Fibroblast of skin of scalp (primary cell): ENCODE measurements around the gene CHAF1A.

ENCODE experiments used
- DNase-seq: peaks from one replicate; pipeline ENCODE4 v3.0.0-alpha.2; 2013

CHAF1A gene

GRCh38 chr19:4367336-4367723 lies 35.1 kb upstream of the CHAF1A start:
- DNase-seq: no peak

GRCh38 chr19:4367781-4368127 lies 34.7 kb upstream of the CHAF1A start:
- DNase-seq: no peak

GRCh38 chr19:4368128-4368820 lies 34.2 kb upstream of the CHAF1A start:
- no peak for DNase-seq

DNA sequence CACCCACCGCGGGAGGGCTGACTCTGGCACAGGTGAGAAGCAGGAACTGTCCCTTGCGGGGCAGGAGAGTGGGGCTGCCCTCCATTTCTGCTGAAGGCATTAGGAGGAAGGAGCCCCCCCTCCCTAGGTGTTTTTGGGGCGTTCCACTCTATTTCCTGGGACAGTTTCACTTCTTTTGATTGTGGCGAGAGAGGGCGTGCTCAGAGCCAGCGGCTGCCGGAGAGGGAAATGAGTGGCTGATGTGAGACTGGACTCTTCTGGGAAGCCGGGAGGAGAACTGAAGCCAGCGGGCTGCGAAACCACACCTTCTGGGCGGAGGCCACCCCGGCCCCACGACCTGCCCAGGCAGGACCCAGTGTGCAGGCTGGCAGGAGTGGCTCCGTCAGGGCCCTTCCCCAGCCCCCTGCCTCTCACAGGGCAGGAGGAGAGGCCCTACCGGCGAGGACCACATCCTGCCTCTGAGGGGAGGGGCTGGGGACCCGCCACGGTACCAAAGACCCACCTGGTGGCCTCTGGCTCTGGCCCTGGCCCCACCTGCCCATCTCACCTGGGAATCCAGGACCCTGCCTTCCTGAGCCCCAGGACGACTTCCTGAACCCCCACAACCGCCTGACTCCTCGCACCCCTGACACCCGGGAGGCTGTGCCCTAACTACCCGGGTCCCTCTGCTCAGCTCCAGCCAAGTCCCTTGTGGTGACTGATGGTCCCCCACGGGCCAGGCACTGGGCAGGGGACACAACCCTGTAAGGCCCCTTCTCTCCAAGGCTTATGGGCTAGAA lies 33.1 kb upstream of the CHAF1A start:
- no peak for DNase-seq

GRCh38 chr19:4369888-4370260 lies 32.6 kb upstream of the CHAF1A start:
- DNase-seq: no peak

- DNase-seq: no peak
These were observed 31.9 kb upstream of the CHAF1A start for GRCh38 chr19:4370418-4371041.

GRCh38 chr19:4371247-4372164 lies 30.9 kb upstream of the CHAF1A start:
- no peak for DNase-seq

- DNase-seq: no peak
These were observed 30.1 kb upstream of the CHAF1A start for GRCh38 chr19:4372165-4373012.

DNA sequence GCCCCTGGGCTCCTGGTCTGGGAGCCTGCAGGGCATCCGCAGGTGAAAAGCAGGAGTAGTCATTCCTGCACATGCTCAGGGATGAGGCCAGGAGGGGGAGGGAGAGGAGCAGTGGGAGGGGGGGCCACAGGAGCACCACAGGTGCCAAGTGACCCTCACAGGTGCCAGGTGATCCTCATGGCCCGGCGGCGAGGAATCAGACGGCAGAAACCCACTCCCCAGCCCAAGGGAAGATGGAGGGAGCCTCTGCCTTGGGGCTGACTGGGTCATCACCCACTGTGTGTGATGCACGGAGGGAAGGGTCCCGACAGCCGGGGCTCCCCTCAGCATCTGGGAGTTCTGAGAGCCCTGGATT lies 29.4 kb upstream of the CHAF1A start:
- no peak for DNase-seq

DNA sequence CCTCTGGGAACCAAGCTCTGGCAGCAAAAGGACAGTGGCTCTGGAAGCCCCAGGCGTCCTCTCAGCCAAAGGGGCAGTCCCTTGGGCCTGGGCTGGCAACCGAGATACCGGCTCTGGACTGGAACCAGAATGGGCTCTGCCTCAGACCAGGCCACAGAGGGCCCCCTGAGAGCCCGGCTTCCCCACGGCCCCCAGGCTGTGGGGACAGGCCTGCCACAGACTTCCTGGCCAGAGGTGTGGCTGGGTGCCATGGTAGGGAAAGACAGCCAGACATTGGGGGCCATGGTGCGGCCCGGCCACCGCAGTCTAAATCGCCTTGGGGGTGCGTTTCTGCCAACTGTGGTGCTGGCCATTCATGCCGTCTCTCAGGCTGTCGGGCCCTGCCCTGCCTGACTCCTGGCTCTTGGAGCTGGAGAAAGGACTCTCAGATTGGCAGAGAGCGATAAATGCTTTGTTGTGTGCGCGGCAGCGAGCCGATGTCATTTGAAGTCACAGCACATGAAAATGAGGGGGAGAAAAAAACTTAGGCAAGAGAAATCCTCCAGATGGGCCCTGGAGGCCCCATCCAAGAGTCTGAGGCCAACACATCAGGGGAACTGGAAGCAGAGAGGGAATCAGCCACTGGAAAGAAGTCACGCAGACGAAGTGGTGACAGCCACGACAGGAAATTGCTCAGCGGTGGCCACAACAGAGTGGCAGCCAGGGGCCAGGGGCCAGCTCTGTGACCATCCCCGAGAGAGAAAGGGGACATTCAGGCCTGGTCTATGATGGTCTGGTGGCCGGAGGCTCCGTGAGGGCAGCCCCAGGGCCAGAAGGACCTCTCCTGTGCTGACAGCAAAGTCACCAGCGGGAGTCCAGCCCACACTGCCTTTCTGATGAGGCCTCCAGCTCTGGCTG lies 28.6 kb upstream of the CHAF1A start:
- peak; percentile 57 for DNase-seq

- DNase-seq: peak; percentile 83
These were observed 27.8 kb upstream of the CHAF1A start for GRCh38 chr19:4374498-4375163.

GRCh38 chr19:4375164-4376027 lies 27.0 kb upstream of the CHAF1A start:
- DNase-seq: peak; percentile 82

- no peak for DNase-seq
These were observed 26.3 kb upstream of the CHAF1A start for GRCh38 chr19:4376028-4376670.

DNA sequence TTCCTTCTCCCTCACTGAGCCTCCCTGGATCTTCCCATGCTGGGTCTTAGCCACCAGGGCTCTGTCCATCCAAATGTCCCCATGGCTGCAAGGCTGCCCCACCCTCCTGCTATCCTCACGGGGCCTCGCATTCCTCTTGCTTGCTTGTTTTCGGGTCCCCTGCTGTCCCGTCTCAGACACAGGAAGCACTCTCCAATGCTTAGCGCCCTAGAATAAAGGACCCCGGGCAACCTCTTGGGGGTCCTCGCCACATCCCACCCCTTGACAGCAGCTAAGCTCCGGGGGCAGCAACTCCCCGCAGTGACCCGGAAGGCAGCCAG lies 25.8 kb upstream of the CHAF1A start:
- no peak for DNase-seq

DNA sequence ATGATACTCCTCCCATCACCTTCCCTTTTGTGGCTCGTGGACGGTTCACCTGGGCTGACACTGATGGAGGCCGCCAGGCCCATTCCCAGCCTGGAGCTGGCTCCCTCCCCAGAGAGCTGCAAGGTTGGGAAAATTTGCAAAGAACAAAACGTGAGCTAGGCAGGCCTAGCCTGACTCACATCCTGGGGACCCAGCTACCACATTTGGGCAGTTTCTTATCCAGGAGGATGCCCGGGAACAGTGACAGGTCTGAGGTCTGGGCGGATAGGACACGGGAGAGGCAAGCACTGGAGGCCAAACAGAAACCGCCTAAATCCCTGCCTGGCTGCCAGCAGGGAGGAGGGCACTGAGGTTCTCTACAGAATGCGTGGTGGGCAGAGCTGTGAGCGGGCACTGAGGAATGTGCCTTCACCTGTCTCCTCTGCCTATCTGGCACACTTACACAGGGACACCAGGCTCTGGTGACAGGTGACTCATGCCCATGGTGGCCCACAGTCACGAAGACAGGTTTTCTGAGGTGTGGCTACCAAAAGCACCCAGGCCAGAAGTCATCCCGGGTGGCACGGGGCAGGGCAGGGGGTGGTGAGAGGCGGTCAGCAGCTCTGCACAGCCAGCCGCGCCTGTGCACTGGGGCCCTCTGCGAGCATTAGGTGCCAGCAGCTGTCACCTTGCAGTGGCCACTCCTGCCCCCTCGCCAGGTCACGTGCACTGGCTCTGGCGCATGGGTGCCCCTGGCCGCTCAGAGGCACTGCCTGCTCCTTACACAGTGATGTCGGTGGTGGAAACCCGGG lies 25.3 kb upstream of the CHAF1A start:
- no peak for DNase-seq

DNA sequence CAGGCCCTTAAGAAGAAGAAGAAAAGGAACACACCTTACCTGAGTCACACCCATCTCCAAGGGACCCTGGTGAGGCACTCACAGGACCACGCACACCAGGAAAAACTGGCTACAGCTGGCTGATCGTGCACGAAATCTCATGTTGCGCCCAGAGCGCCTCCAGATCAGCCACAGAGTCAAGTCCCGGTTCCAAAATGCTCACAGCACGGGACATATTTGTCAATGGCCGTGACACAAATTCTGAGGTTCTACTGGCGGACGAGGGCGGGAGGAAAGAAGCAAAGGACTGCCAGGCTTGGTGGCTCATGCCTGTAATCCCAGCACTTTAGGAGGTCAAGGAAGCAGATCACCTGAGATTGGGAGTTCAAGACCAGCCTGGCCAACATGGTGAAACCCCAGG lies 23.6 kb upstream of the CHAF1A start:
- no peak for DNase-seq

DNA sequence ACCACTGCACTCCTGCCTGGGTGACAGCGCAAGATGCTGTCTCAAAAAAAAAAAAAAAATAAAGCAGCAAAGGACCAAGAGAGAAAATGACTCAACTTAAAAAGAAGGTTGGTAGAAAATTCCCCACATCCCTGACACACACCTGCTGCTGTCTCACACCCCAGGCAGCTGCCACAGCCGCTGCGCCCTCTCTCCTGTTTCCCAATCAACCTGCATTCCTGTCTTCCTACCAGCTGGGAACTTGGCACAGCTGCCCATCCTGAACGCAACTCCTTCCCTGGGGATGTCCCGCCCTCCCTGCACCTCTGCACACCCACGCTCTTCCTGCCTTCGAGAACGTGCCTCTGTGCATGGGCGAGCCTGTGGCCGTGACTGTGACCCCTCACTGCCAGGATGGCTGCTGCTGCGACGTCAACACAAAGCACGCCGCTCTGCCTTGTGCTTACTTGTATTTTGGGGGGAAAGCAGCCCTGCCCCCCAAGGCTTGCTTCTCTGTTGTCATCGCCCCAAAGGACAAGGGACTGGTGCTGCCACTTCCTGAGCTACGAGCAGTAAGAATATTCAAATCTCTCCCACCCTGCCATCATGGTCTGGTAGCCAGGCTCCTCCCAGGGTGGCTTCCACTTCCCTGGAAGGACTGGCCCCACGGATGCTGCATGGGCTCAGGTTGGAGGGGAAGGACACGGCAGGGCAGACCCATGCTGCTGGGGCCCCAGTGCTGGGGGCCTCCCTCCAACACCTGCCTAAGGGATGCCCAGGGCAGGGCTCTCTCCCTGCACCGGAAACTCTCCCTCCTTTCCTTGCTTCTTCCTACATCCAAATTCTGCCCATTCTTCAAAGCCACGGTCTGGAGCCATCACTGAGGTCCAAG lies 22.8 kb upstream of the CHAF1A start:
- DNase-seq: no peak
